ENCODE data around the gene CENPS. TPM values are rescaled to one million over a fixed set of nuclear protein-coding genes. Genes with fewer than 3 reads are reported as not detected.
A peak's percentile ranks its signal among the peaks of the same experiment; 100 is the strongest.

The CENPS gene
- total RNA-seq, 1 experiment from 2014 or later: 20.1 TPM

DNA sequence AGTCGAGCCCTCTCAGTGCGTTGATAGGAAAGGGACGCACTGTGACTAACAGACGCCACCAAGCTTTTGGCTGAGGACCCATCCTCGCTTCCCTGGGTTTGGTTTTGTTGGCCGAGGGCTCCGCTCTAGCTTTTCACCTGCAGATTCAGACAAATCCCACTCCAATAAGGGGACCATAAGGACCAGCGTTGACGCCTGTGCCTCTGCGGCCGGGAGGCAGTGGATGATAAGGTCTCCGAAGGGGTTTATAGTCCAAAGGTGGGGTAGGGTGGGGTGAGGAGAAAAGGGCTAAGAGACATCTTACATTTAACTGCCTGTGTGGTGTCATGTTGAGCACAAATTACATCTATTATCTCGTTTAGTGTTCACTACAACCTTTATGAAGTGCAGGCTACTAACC, 45.3 kb downstream of the CENPS start:
- H3K4me3 ChIP-seq (ENCODE audit: low read depth, low read length): peak overlapping the region; percentile 92
- Mint-ChIP-seq H3K27me3 (ENCODE audit: insufficient read depth, unreplicated experiment) (no peaks in the 10 kb centered on the region), H3K4me1 (ENCODE audit: low read depth, unreplicated experiment) (peaks cover 13% of the 10 kb centered on the region), H3K9me3 (ENCODE audit: unreplicated experiment) (no peaks in the 10 kb centered on the region), H3K36me3 (ENCODE audit: insufficient read depth, unreplicated experiment) (peaks cover 19% of the 10 kb centered on the region), H3K27ac (ENCODE audit: unreplicated experiment) (peak overlapping the region; percentile 89), H3K4me3 (ENCODE audit: unreplicated experiment) (peak overlapping the region; percentile 98)
- no peaks in the 10 kb centered on the region for H3K9me3 ChIP-seq
- BruUV-seq (replicated peaks): no TSS peak
- no peaks in the 10 kb centered on the region for H3K36me3 ChIP-seq (ENCODE audit: control insufficient read depth, insufficient read depth, low read length)
- no peak for DNase-seq
- intact Hi-C loops (cut with micrococcal nuclease; ENCODE audit: unreplicated experiment): loop anchor here (2.0 kb wide), 2 partner anchors 19 to 77 kb away; partner anchors contain the start of gene PGD
- no peaks in the 10 kb centered on the region for H3K4me1 ChIP-seq
- no peak for TF ChIP-seq CTCF (IDR thresholded peaks at IDR 0.05; ENCODE audit: insufficient read depth in 1 of 2, low read depth in 1 of 2, low read length in 1 of 2, severe bottlenecking in 1 of 2, unreplicated experiment in 1 of 2)
- ChIA-PET CTCF (interaction anchor here (0.7 kb wide), 1 partner anchor 10 kb away, joined by 3 read pairs; no protein-coding TSS in a partner anchor), POLR2A (no interaction called here)
- no peaks in the 10 kb centered on the region for H3K27me3 ChIP-seq (replicated peaks; ENCODE audit: control insufficient read depth, insufficient read depth, low read length)

DNA sequence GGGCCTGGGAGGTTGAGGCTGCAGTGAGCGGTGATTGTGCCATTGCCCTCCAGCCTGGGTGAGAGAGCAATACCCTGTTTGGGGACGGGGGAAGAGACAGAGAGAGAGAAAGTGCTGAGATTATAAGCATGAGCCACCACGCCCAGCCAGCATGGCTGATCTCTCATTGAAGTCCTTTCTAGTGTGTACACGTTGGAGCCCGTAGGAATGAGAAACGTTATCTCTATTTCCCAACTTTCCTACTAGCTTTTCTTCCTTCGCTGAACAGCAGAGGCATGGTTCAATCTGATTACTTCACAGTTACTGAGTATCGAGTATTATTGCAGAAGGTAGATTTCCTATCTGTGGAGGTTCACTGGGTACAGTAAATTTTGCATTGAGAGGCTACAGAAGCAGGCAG, 49.1 kb downstream of the CENPS start:
- BruUV-seq (replicated peaks): no TSS peak
- H3K4me3 ChIP-seq (ENCODE audit: low read depth, low read length): no peak overlapping the region
- TF ChIP-seq CTCF (IDR thresholded peaks at IDR 0.05; ENCODE audit: insufficient read depth in 1 of 2, low read depth in 1 of 2, low read length in 1 of 2, severe bottlenecking in 1 of 2, unreplicated experiment in 1 of 2): no peak
- no peaks in the 10 kb centered on the region for H3K36me3 ChIP-seq (ENCODE audit: control insufficient read depth, insufficient read depth, low read length)
- peaks cover 20% of the 10 kb centered on the region for H3K36me3 Mint-ChIP-seq (ENCODE audit: insufficient read depth, unreplicated experiment)
- H3K9me3 Mint-ChIP-seq (ENCODE audit: unreplicated experiment): no peaks in the 10 kb centered on the region
- H3K27me3 Mint-ChIP-seq (ENCODE audit: insufficient read depth, unreplicated experiment): no peaks in the 10 kb centered on the region
- POLR2A ChIA-PET: no interaction called here
- H3K4me1 ChIP-seq: no peaks in the 10 kb centered on the region
- intact Hi-C loops (cut with micrococcal nuclease; ENCODE audit: unreplicated experiment): no loop called here
- H3K27ac Mint-ChIP-seq (ENCODE audit: unreplicated experiment): no peak overlapping the region
- CTCF ChIA-PET: interaction anchor here (0.6 kb wide), 1 partner anchor 42 kb away, joined by 4 read pairs; no protein-coding TSS in a partner anchor
- no peak overlapping the region for H3K4me3 Mint-ChIP-seq (ENCODE audit: unreplicated experiment)
- no peak for DNase-seq
- peaks cover 13% of the 10 kb centered on the region for H3K4me1 Mint-ChIP-seq (ENCODE audit: low read depth, unreplicated experiment)
- no peaks in the 10 kb centered on the region for H3K27me3 ChIP-seq (replicated peaks; ENCODE audit: control insufficient read depth, insufficient read depth, low read length)
- no peaks in the 10 kb centered on the region for H3K9me3 ChIP-seq

DNA sequence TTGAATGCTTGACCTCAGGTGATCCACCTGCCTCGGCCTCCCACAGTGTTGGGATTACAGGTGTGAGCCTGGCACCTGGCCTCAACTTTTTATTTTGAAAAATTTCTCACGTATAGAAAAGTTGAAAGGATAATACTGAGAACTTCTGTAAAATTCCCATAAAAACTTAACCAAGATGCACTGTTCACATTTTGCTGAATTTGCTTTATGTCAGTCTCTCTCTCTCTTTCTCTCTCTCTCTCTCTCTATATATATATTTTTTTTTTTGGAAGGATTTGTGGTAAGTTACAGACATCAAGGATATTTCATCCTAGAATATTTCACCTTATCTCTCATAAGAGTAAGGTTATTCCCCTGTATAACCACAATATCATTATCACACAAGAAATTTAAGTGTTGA, 50.4 kb downstream of the CENPS start:
- Mint-ChIP-seq H3K27ac (ENCODE audit: unreplicated experiment) (no peak overlapping the region), H3K36me3 (ENCODE audit: insufficient read depth, unreplicated experiment) (peaks cover 18% of the 10 kb centered on the region), H3K4me3 (ENCODE audit: unreplicated experiment) (no peak overlapping the region), H3K4me1 (ENCODE audit: low read depth, unreplicated experiment) (peaks cover 13% of the 10 kb centered on the region), H3K9me3 (ENCODE audit: unreplicated experiment) (no peaks in the 10 kb centered on the region), H3K27me3 (ENCODE audit: insufficient read depth, unreplicated experiment) (no peaks in the 10 kb centered on the region)
- no peaks in the 10 kb centered on the region for H3K27me3 ChIP-seq (replicated peaks; ENCODE audit: control insufficient read depth, insufficient read depth, low read length)
- DNase-seq: no peak
- H3K4me1 ChIP-seq: no peaks in the 10 kb centered on the region
- CTCF ChIA-PET: interaction anchor here (0.6 kb wide), 1 partner anchor 47 kb away, joined by 3 read pairs; no protein-coding TSS in a partner anchor
- BruUV-seq (replicated peaks): no TSS peak
- no peaks in the 10 kb centered on the region for H3K36me3 ChIP-seq (ENCODE audit: control insufficient read depth, insufficient read depth, low read length)
- no peak overlapping the region for H3K4me3 ChIP-seq (ENCODE audit: low read depth, low read length)
- POLR2A ChIA-PET: no interaction called here
- TF ChIP-seq CTCF (IDR thresholded peaks at IDR 0.05; ENCODE audit: insufficient read depth in 1 of 2, low read depth in 1 of 2, low read length in 1 of 2, severe bottlenecking in 1 of 2, unreplicated experiment in 1 of 2): no peak
- no peaks in the 10 kb centered on the region for H3K9me3 ChIP-seq
- intact Hi-C loops (cut with micrococcal nuclease; ENCODE audit: unreplicated experiment): no loop called here
